Lower leg skin (tissue), 3 donors: Measurements from ENCODE around the gene MYO5A.

Experiments used
- CTCF ChIP-seq, 3 donors: fragments of 450-650 bp; IDR thresholded peaks; one replicate each; pipeline ENCODE4 v1.5.1; 2016; ENCODE audit warnings: antibody characterized with exemption in 3 of 3, mild to moderate bottlenecking in 3 of 3, moderate library complexity in 2 of 3
- POLR2A ChIP-seq, 2 donors: fragments of 450-650 bp; IDR thresholded peaks; one replicate each; pipeline ENCODE4 v1.6.1; 2016 to 2017; ENCODE audit warnings: antibody characterized with exemption in 2 of 2, mild to moderate bottlenecking in 1 of 2, moderate library complexity in 1 of 2

GRCh38 chr15:52337198-52337853 lies 191.4 kb downstream of the MYO5A start:
- TF ChIP-seq CTCF (IDR thresholded peaks at IDR 0.05), result no peak
- TF ChIP-seq POLR2A (IDR thresholded peaks at IDR 0.05), result no peak
